ENCODE results near the gene MICU1.

Gene MICU1

DNA sequence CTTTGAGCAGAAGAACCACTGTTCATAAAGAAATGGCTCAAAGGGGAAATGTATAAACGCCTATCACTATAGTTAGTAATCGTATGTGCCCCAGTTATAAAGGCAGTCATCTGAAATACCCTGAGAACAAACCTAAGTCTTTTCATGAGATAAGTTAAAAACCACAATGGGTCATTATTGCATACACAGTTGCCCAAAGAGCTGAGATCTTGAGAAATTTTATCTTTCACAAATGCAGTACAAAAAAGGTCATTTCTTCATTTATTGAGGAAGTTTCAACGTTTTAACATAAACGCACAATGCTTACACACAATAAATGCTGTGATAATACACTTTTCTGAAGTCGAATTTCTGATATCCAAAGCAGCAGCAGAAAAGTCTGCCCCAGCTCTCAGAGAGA lies 114.4 kb downstream of the MICU1 start:
- ChIA-PET POLR2A (no interaction called here), CTCF (no interaction called here)
- H3K4me3 ChIP-seq (ENCODE audit: low read depth, low read length), result no peak overlapping the region
- TF ChIP-seq, protein P1, sequence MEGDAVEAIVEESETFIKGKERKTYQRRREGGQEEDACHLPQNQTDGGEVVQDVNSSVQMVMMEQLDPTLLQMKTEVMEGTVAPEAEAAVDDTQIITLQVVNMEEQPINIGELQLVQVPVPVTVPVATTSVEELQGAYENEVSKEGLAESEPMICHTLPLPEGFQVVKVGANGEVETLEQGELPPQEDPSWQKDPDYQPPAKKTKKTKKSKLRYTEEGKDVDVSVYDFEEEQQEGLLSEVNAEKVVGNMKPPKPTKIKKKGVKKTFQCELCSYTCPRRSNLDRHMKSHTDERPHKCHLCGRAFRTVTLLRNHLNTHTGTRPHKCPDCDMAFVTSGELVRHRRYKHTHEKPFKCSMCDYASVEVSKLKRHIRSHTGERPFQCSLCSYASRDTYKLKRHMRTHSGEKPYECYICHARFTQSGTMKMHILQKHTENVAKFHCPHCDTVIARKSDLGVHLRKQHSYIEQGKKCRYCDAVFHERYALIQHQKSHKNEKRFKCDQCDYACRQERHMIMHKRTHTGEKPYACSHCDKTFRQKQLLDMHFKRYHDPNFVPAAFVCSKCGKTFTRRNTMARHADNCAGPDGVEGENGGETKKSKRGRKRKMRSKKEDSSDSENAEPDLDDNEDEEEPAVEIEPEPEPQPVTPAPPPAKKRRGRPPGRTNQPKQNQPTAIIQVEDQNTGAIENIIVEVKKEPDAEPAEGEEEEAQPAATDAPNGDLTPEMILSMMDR (IDR thresholded peaks at IDR 0.05; ENCODE audit: insufficient read depth, low read length, missing control alignments), result no peak
- DNase-seq (ENCODE audit: low read depth, low spot score), result no peak

GRCh38 chr10:72509941-72510340 lies 115.9 kb downstream of the MICU1 start:
- TF ChIP-seq, protein P1 (IDR thresholded peaks at IDR 0.05; ENCODE audit: insufficient read depth, low read length, missing control alignments), result no peak
- ChIA-PET POLR2A (no interaction called here), CTCF (no interaction called here)
- H3K4me3 ChIP-seq (ENCODE audit: low read depth, low read length), result no peak overlapping the region
- DNase-seq (ENCODE audit: low read depth, low spot score), result no peak

DNA sequence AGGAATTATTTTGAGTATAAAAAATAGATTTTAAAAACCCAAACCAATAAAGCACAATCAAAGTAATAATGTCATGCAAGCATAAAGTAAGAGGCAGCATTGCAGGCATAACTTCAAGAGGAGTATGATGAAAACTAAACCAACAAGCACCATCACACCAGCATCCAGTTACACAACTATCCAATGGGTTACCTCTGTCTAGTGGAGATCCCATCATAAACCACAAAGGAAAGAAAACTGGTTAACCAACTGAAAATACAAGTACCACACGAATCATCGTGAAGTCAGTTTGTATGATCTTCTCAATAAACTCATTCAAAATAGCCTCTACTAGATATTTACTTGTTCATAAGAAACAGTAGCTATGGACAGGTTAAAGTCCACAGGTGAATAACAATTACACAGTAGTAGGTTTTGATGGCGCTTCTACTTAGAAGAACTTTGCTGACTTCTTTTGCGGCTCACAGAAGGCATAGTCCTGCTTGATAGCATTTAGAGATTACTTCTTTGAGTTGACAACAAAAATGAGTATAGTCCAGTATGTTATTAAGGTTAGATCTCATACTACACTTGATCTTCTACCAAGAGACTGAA lies 116.6 kb downstream of the MICU1 start:
- no peak overlapping the region for H3K4me3 ChIP-seq (ENCODE audit: low read depth, low read length)
- TF ChIP-seq, protein P1 (IDR thresholded peaks at IDR 0.05; ENCODE audit: insufficient read depth, low read length, missing control alignments), result no peak
- ChIA-PET CTCF (no interaction called here), POLR2A (no interaction called here)
- DNase-seq (ENCODE audit: low read depth, low spot score), result no peak

DNA sequence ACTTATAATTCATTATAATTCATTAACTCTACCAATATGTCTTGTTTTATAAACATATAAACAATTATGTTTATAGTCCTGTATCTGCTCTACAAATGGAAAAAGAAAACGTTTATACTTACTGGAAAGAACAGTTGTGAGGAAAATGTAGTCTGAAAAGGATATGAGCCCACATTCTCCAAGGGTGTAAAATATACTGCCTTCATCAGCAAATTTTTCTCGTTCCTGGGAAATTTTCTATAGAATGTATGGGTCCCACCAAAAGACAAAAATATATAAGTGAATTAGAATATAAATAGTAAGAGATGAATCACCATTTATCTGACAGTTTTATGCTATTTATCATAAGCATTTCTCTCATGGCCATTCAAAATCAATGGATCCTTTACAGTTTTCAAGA lies 117.8 kb downstream of the MICU1 start:
- POLR2A ChIA-PET, result no interaction called here

GRCh38 chr10:72506474-72506873 lies 119.4 kb downstream of the MICU1 start:
- CTCF ChIA-PET, result interaction anchor here (0.8 to 1.0 kb wide), 2 partner anchors 32 to 327 kb away, joined by 3 read pairs; no protein-coding TSS in a partner anchor
- DNase-seq (ENCODE audit: low read depth, low spot score), result no peak
- H3K4me3 ChIP-seq (ENCODE audit: low read depth, low read length), result no peak overlapping the region
- POLR2A ChIA-PET, result no interaction called here
- TF ChIP-seq, protein P1 (IDR thresholded peaks at IDR 0.05; ENCODE audit: insufficient read depth, low read length, missing control alignments), result no peak

More for the DNA sequence above, 117.8 kb downstream of the MICU1 start:
- CTCF ChIA-PET, result no interaction called here
- TF ChIP-seq, protein P1 (IDR thresholded peaks at IDR 0.05; ENCODE audit: insufficient read depth, low read length, missing control alignments), result no peak
- no peak overlapping the region for H3K4me3 ChIP-seq (ENCODE audit: low read depth, low read length)
- DNase-seq (ENCODE audit: low read depth, low spot score), result no peak

DNA sequence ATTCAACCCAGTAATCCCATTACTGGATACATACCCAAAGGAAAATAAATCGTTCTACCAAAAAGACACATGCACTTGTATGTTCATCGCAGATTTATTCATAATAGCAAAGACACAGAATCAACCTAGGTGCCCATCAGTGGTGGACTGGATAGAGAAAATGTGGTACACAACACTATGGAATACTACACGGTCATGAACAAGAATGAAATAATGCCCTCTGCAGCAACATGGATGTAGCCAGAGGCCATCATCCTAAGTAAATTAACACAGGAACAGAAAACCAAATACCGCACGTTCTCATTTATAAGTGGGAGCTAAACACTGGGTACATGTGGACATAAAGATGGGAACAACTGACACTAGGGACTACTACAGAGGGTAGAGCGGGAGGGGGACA lies 120.4 kb downstream of the MICU1 start:
- POLR2A ChIA-PET, result no interaction called here
- no peak for DNase-seq (ENCODE audit: low read depth, low spot score)
- CTCF ChIA-PET, result no interaction called here
- no peak overlapping the region for H3K4me3 ChIP-seq (ENCODE audit: low read depth, low read length)
- TF ChIP-seq, protein P1 (IDR thresholded peaks at IDR 0.05; ENCODE audit: insufficient read depth, low read length, missing control alignments), result no peak

Measured in AG04449 (cell line).